Measurements from ENCODE around the gene EIF5B. TPM values are rescaled to one million over a fixed set of nuclear protein-coding genes. Genes with fewer than 3 reads are reported as not detected.

EIF5B gene
- 33.6 and 46.1 TPM in 2 replicates for total RNA-seq

GRCh38 chr2:99337113-99338028 is at the start of gene EIF5B:
EIF5B (plus strand) TSS chr2:99337389; CDS start chr2:99337555, 166 bp downstream.

DNA sequence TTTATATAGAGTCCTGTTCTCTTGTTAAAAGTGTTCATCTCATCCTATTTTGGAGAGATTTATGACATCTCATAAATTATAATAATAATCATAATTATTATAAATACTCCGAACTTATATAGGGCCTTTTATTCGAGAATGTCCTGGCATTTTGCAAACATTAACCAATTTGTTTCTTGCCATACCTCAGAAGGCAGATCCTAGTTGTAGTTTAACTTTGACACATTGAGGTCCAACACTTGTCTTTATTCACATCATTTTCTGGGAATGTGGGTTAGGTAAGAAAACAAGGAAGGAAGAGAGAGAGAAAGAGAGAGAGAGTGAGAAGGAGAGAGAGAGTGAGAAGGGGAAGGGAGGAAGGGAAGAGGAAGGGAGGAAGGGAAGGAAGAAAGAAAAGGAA is 36.1 kb upstream of the EIF5B start, which contains the start of gene LYG1:
TSS of gene LYG1 (minus strand) at position 101 of the 400 bp plus-strand sequence. CDS start 5,527 bp downstream, outside the sequence.

GRCh38 chr2:99335911-99336803 is 1.0 kb upstream of the EIF5B start, which contains the start of gene TXNDC9:
TXNDC9 (minus strand) TSS chr2:99336333; CDS start chr2:99333210, 3,123 bp downstream.

Other genes starting within 250 kb of the EIF5B start
- 0.18 and 0.19 TPM in 2 replicates for gene C2orf15, start 195.7 kb upstream of the EIF5B start, total RNA-seq
- gene TSGA10, start 182.4 kb upstream of the EIF5B start, total RNA-seq: 0.63 and 1.0 TPM in 2 replicates
- gene LIPT1, start 182.4 kb upstream of the EIF5B start, total RNA-seq: 3.4 and 4.4 TPM in 2 replicates
- 29.9 and 31.6 TPM in 2 replicates for gene MITD1, start 156.3 kb upstream of the EIF5B start, total RNA-seq
- gene MRPL30, start 156.2 kb upstream of the EIF5B start, total RNA-seq: 35.5 and 36.4 TPM in 2 replicates
- not detected in 2 replicates for gene LYG2, start 81.7 kb upstream of the EIF5B start, total RNA-seq
- gene LYG1, start 36.2 kb upstream of the EIF5B start, total RNA-seq: 0.27 and 0.28 TPM in 2 replicates
- 61.7 and 66.2 TPM in 2 replicates for gene TXNDC9, start 1.1 kb upstream of the EIF5B start, total RNA-seq
- gene REV1, start 152.6 kb downstream of the EIF5B start, total RNA-seq: 30.8 and 40.8 TPM in 2 replicates